ENCODE measurements around the gene IQCK. TPM values are rescaled to one million over a fixed set of nuclear protein-coding genes. Genes with fewer than 3 reads are reported as not detected.

The IQCK gene
- total and polyA plus RNA-seq, 2 donors (not counting 3 experiments of a cell fraction or from before 2014, with no cell fraction given): 17.2 to 18.1 TPM

DNA sequence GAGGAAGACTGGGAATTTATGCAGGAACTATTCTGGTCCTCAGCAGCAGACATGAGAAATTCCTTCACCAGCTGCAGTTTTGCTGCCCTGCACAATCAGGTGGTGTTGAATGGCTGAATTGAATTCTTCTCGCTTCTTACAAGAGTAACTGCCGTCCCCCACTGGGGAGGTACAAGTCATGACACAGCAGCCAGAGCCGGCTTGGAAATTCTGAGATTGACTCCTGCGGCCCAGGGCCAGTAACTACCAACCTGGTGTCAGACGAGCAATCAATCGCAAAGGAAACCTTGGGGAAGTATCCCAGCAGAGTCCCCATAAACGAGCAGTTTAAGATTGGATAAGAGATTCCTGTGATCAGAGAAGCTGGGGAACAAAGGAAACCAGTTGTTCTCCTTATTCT is 30.8 kb upstream of the IQCK start:
- Histone ChIP-seq H3K9me3 (replicated peaks; ENCODE audit: control insufficient read depth, insufficient read depth, low read length) (no peaks in the 10 kb centered on the region), H3K36me3 (ENCODE audit: control insufficient read depth in 2 of 2, extremely low read depth in 1 of 2, insufficient read depth in 2 of 2, low read length in 2 of 2) (peaks cover 11 to 18% of the 10 kb centered on the region in 2 experiments), H2AFZ (ENCODE audit: low read depth, low read length) (no peak overlapping the region), H4K20me1 (replicated peaks; ENCODE audit: control insufficient read depth, extremely low read depth, insufficient read depth, low read length) (no peaks in the 10 kb centered on the region), H3K27me3 (ENCODE audit: control insufficient read depth in 2 of 2, insufficient read depth in 2 of 2, low read length in 2 of 2) (no peaks in the 10 kb centered on the region), H3K27ac (ENCODE audit: insufficient read depth, low read depth, low read length) (no peak overlapping the region), H3K4me3 (replicated peaks in 1 of 3; ENCODE audit: insufficient read depth in 1 of 3, low read depth in 1 of 3, low read length in 3 of 3) (no peak overlapping the region), H3K9ac (replicated peaks; ENCODE audit: extremely low read depth, insufficient read depth, low read length) (no peak overlapping the region), H3K79me2 (ENCODE audit: control insufficient read depth, insufficient read depth, low read length) (no peaks in the 10 kb centered on the region), H3K4me2 (ENCODE audit: insufficient read depth, low read length) (no peak overlapping the region), H3K9me1 (replicated peaks; ENCODE audit: control insufficient read depth, extremely low read depth, insufficient read depth, low read length) (no peaks in the 10 kb centered on the region), H3K4me1 (ENCODE audit: control insufficient read depth, extremely low read depth, insufficient read depth, low read length) (no peaks in the 10 kb centered on the region)
- no peak for TF ChIP-seq GATA2 (IDR thresholded peaks at IDR 0.05; ENCODE audit: insufficient read depth, insufficient read length, low read depth, low read length)
- TF ChIP-seq, protein P1, sequence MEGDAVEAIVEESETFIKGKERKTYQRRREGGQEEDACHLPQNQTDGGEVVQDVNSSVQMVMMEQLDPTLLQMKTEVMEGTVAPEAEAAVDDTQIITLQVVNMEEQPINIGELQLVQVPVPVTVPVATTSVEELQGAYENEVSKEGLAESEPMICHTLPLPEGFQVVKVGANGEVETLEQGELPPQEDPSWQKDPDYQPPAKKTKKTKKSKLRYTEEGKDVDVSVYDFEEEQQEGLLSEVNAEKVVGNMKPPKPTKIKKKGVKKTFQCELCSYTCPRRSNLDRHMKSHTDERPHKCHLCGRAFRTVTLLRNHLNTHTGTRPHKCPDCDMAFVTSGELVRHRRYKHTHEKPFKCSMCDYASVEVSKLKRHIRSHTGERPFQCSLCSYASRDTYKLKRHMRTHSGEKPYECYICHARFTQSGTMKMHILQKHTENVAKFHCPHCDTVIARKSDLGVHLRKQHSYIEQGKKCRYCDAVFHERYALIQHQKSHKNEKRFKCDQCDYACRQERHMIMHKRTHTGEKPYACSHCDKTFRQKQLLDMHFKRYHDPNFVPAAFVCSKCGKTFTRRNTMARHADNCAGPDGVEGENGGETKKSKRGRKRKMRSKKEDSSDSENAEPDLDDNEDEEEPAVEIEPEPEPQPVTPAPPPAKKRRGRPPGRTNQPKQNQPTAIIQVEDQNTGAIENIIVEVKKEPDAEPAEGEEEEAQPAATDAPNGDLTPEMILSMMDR (IDR thresholded peaks at IDR 0.05; ENCODE audit: extremely low read depth in 1 of 2, insufficient read depth in 1 of 2, low read depth in 1 of 2, low read length in 2 of 2): no peak
- TF ChIP-seq POLR2AphosphoS5 (IDR thresholded peaks at IDR 0.05; ENCODE audit: insufficient read depth, low read depth, low read length): no peak
- TF ChIP-seq FOS (IDR thresholded peaks at IDR 0.05; ENCODE audit: borderline replicate concordance, insufficient read depth, low read length): no peak
- TF ChIP-seq, protein P2, sequence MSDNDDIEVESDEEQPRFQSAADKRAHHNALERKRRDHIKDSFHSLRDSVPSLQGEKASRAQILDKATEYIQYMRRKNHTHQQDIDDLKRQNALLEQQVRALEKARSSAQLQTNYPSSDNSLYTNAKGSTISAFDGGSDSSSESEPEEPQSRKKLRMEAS (IDR thresholded peaks at IDR 0.05; ENCODE audit: insufficient read depth, insufficient read length): no peak
- TF ChIP-seq JUN (IDR thresholded peaks at IDR 0.05; ENCODE audit: borderline replicate concordance, insufficient read depth, insufficient read length, low read depth): no peak
- TF ChIP-seq MYC (IDR thresholded peaks at IDR 0.05; ENCODE audit: low read depth, low read length): no peak
- no peak for TF ChIP-seq EZH2 (IDR thresholded peaks at IDR 0.05; ENCODE audit: borderline replicate concordance, low read depth, low read length, severe bottlenecking)
- no peak for TF ChIP-seq POLR2A (IDR thresholded peaks at IDR 0.05; ENCODE audit: low read depth, low read length)
- POLR2A ChIA-PET: no interaction called here
- BruUV-seq (replicated peaks): no TSS peak
- intact Hi-C loops (cut with micrococcal nuclease): no loop called here
- CTCF ChIA-PET: no interaction called here
- FAIRE-seq: no peak
- no peak for DNase-seq (ENCODE audit: low read depth, low spot score)
- dilution Hi-C loops (cut with MboI; ENCODE audit: extremely low pct_ligation_motif_present, low sequenced_read_pairs): no loop called here

Data from endothelial cell of umbilical vein (primary cell).